ENCODE results near the gene CD44.

Gene CD44

DNA sequence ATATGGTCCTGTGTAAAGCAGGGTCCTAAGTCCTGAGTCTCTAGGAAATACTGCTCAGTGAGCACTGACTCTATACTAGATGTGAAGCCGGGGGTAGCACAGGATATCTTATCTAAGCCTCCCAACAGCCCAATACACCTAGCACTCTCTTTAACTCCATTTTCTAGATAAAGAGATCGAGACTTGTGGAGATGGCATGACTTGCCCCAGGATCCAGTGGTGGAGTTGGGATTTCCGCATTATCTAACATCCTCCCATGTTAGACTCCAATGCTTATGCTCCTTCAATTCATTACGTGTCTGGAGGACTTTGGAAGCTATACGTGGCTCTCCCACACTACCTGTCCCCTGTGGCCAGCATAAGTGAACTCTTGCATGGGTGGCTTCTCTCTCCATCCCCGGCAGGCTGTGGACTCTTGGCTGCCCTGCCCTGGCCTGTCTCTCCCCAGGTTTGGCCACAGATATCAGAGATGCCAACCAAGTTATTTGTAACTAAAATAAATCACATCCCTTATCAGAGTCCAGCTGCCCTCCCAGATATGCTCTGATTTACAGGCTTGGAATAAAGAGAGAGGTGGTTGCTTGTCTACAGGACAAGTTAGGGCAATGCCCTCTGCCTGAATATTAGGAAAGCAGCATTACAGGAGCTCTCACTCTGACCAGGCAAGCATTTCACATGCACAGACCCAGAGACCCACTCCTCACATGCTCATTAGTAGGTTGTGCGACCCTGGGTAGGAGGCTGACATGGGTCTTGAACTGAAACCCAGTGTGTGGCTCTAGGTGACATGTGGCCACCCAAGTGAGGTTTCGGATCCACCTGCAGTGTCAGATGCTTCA lies 4.5 kb downstream of the CD44 start:
- Histone ChIP-seq H3K27me3 (ENCODE audit: low read length) (no peaks in the 10 kb centered on the region), H3K9me3 (ENCODE audit: insufficient read depth, low read length) (no peaks in the 10 kb centered on the region), H3K4me3 (ENCODE audit: insufficient read depth, low read length, poor library complexity, severe bottlenecking) (no peak overlapping the region), H2AFZ (ENCODE audit: low read depth, low read length, severe bottlenecking) (no peak overlapping the region), H3K4me2 (ENCODE audit: low read depth, low read length, poor library complexity, severe bottlenecking) (no peak overlapping the region), H3K36me3 (ENCODE audit: low read length) (no peaks in the 10 kb centered on the region), H3K9me2 (replicated peaks; ENCODE audit: insufficient read depth, low read length) (no peaks in the 10 kb centered on the region), H3K9ac (ENCODE audit: low read length) (no peak overlapping the region), H3K27ac (ENCODE audit: low read depth, low read length) (no peak overlapping the region), H4K20me1 (ENCODE audit: low read depth, low read length) (no peaks in the 10 kb centered on the region), H3K79me2 (ENCODE audit: insufficient read depth, low read length) (no peaks in the 10 kb centered on the region), H3F3A (ENCODE audit: insufficient read depth) (no peaks in the 10 kb centered on the region)
- TF ChIP-seq, protein P1, sequence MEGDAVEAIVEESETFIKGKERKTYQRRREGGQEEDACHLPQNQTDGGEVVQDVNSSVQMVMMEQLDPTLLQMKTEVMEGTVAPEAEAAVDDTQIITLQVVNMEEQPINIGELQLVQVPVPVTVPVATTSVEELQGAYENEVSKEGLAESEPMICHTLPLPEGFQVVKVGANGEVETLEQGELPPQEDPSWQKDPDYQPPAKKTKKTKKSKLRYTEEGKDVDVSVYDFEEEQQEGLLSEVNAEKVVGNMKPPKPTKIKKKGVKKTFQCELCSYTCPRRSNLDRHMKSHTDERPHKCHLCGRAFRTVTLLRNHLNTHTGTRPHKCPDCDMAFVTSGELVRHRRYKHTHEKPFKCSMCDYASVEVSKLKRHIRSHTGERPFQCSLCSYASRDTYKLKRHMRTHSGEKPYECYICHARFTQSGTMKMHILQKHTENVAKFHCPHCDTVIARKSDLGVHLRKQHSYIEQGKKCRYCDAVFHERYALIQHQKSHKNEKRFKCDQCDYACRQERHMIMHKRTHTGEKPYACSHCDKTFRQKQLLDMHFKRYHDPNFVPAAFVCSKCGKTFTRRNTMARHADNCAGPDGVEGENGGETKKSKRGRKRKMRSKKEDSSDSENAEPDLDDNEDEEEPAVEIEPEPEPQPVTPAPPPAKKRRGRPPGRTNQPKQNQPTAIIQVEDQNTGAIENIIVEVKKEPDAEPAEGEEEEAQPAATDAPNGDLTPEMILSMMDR (IDR thresholded peaks at IDR 0.05; ENCODE audit: insufficient read depth, low read length, poor library complexity, severe bottlenecking), result no peak
- no peak for TF ChIP-seq EZH2phosphoT487 (conservative IDR thresholded peaks at IDR 0.05; ENCODE audit: low read length)

DNA sequence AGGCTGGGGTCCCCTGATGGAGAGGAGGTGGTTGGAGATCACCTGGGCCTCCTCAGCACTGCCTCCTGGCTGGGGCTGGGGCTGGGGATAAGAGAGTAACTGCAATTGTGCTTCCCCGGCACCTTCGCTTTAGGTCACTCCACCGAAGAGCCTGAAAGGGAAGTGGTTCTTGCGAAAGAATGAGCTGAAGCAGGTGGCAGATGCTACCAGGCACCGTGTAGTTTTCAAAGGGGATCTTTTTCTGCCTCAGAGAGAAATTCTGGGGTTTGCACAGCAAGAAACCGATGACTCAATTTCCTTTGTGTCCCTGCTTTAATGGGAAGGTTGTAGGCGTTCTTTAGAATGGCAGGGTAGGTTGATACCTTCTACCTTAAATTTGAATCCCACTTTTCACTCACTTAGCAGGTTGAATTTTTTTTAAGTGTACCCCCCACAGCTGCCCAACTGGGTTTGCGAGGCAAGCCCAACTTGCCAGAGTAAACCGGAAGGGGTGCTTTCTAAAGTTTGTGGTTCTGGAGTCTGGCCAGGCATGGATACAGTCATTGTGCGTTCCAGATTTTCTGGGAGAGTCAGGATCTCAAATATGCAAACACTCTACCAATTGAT lies 5.3 kb downstream of the CD44 start:
- Histone ChIP-seq H3K79me2 (ENCODE audit: insufficient read depth, low read length) (no peaks in the 10 kb centered on the region), H3K9me2 (replicated peaks; ENCODE audit: insufficient read depth, low read length) (no peaks in the 10 kb centered on the region), H3K9ac (ENCODE audit: low read length) (no peak overlapping the region), H3K27me3 (ENCODE audit: low read length) (no peaks in the 10 kb centered on the region), H3F3A (ENCODE audit: insufficient read depth) (no peaks in the 10 kb centered on the region), H2AFZ (ENCODE audit: low read depth, low read length, severe bottlenecking) (no peak overlapping the region), H4K20me1 (ENCODE audit: low read depth, low read length) (no peaks in the 10 kb centered on the region), H3K4me3 (ENCODE audit: insufficient read depth, low read length, poor library complexity, severe bottlenecking) (no peak overlapping the region), H3K4me2 (ENCODE audit: low read depth, low read length, poor library complexity, severe bottlenecking) (no peak overlapping the region), H3K9me3 (ENCODE audit: insufficient read depth, low read length) (no peaks in the 10 kb centered on the region), H3K27ac (ENCODE audit: low read depth, low read length) (no peak overlapping the region), H3K36me3 (ENCODE audit: low read length) (no peaks in the 10 kb centered on the region)
- TF ChIP-seq, protein P1 (IDR thresholded peaks at IDR 0.05; ENCODE audit: insufficient read depth, low read length, poor library complexity, severe bottlenecking), result no peak
- TF ChIP-seq EZH2phosphoT487 (conservative IDR thresholded peaks at IDR 0.05; ENCODE audit: low read length), result no peak

DNA sequence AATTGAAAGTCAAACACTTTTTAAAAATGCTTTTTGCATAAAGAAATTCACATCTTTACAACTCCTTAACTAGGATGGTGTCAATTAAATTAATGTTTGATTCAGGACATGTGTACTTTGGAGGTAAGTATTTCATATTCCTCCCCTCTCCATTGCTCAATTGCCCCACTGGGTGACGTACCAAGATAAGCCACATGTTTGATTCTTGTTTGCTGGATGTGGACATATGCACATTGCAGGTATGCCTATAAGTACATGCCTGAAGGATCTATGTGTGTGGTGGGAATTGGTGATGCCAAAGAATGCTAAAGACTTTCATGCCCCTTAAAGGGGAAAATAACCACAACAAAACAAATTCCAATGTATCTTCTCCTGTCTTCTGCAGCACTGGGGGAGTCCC lies 5.8 kb downstream of the CD44 start:
- Histone ChIP-seq H3K79me2 (ENCODE audit: insufficient read depth, low read length) (no peaks in the 10 kb centered on the region), H4K20me1 (ENCODE audit: low read depth, low read length) (no peaks in the 10 kb centered on the region), H3K27ac (ENCODE audit: low read depth, low read length) (no peak overlapping the region)

More for the DNA sequence above, 5.8 kb downstream of the CD44 start:
- Histone ChIP-seq H2AFZ (ENCODE audit: low read depth, low read length, severe bottlenecking) (no peak overlapping the region), H3K9me3 (ENCODE audit: insufficient read depth, low read length) (no peaks in the 10 kb centered on the region), H3K36me3 (ENCODE audit: low read length) (no peaks in the 10 kb centered on the region), H3F3A (ENCODE audit: insufficient read depth) (no peaks in the 10 kb centered on the region), H3K4me3 (ENCODE audit: insufficient read depth, low read length, poor library complexity, severe bottlenecking) (no peak overlapping the region), H3K9me2 (replicated peaks; ENCODE audit: insufficient read depth, low read length) (no peaks in the 10 kb centered on the region), H3K9ac (ENCODE audit: low read length) (no peak overlapping the region), H3K27me3 (ENCODE audit: low read length) (no peaks in the 10 kb centered on the region), H3K4me2 (ENCODE audit: low read depth, low read length, poor library complexity, severe bottlenecking) (no peak overlapping the region)
- TF ChIP-seq EZH2phosphoT487 (conservative IDR thresholded peaks at IDR 0.05; ENCODE audit: low read length), result no peak
- TF ChIP-seq, protein P1 (IDR thresholded peaks at IDR 0.05; ENCODE audit: insufficient read depth, low read length, poor library complexity, severe bottlenecking), result no peak

All from SU-DHL-6 (cell line).